ENCODE data around the gene TRIP12. TPM values are rescaled to one million over a fixed set of nuclear protein-coding genes. Genes with fewer than 3 reads are reported as not detected.

Gene TRIP12
- total and polyA plus RNA-seq, 2 of the 8 experiments (the other 6 are each of a cell fraction or from before 2014, with no cell fraction given) = 23.1 to 174 TPM

DNA sequence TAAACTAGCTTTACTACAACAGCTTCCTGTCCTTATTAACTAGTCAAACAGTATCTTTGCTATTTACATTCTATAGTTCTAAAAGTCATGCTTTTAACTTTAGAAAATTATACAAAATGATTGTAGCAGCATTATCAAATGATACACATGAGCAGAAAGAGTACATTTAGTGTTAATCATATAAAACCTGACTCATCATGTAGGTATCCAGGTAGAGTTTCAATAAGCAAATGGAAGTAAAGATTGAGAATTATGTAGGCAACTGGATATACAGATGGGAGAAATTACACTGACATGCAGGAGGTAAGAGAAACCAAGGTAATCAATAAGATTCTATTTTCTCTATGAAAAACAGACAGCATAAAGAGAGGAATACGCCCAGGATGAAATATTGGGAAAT lies 33.8 kb downstream of the TRIP12 start (continued):
- no peak for TF ChIP-seq BRCA1 (IDR thresholded peaks at IDR 0.05; ENCODE audit: low read depth, low read length)
